HG02642 (cell line): Measurements from ENCODE around the gene KIF2C.
"Not testable (repeated sequence)": the region's sequence is repeated elsewhere in the genome, so short reads cannot be mapped to it uniquely, and the experiment has no call there.

Experiments used
- ATAC-seq: cut with Tn5 transposase; IDR thresholded peaks from one replicate; pipeline ENCODE4 v1.9.1; 2021; ENCODE audit warnings: mild to moderate bottlenecking; ENCODE audit not compliant: unreplicated experiment, poor library complexity

KIF2C gene

GRCh38 chr1:44766421-44766820 lies 26.8 kb downstream of the KIF2C start:
- not testable (repeated sequence) for ATAC-seq

GRCh38 chr1:44775078-44775929 lies 35.7 kb downstream of the KIF2C start, which contains the start of gene RPS8:
TSS of gene RPS8 (plus strand) at chr1:44775540. CDS start at chr1:44775597, 57 bp downstream.
- peak; percentile 88 for ATAC-seq

DNA sequence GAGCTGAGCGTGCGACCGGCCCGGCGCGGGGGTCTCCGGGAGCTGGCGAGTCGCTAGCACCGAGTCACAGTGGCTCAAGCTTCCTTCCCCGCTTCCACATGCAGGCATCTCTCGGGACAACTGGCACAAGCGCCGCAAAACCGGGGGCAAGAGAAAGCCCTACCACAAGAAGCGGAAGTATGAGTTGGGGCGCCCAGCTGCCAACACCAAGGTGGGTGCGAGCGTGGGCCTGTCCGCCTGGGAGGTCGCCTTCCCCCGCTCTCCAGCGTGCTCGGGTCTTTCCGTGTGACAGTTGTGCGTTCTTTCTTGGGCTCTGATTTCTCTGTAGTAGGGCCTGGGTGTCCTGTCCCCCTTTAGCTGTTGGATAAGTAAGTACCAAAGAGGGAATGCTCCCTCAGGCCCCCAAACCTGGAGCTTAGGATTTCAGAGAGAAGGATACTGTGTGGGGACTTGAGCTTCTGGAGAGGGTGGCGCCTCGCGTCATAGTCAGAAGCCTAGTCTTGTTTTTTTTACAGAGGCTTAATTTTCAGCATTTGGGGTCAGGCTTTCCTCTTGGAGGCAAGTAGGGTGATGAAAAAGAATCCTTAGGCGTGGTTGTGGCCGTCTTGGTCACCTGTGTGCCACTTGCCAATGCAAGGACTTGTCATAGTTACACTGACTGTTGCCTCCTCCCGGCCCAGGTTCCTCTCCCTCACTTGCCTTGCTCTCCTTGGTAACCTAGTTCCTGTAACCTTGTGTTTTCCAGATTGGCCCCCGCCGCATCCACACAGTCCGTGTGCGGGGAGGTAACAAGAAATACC lies 36.5 kb downstream of the KIF2C start:
- ATAC-seq: peak; percentile 26

DNA sequence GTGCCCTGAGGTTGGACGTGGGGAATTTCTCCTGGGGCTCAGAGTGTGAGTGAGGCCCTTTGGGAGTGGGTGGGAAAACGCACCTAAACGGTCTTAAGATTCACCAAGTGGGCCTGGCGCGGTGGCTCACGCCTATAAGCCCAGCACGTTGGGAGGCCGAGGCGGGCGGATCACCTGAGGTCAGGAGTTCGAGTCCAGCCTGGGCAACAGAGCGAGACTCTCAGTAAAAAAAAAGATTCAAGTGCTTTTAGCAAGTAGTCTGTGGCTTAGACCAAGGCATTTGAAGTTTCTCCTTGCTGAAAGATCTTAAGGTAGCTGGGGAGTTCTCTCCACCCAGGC lies 37.1 kb downstream of the KIF2C start:
- no peak for ATAC-seq

DNA sequence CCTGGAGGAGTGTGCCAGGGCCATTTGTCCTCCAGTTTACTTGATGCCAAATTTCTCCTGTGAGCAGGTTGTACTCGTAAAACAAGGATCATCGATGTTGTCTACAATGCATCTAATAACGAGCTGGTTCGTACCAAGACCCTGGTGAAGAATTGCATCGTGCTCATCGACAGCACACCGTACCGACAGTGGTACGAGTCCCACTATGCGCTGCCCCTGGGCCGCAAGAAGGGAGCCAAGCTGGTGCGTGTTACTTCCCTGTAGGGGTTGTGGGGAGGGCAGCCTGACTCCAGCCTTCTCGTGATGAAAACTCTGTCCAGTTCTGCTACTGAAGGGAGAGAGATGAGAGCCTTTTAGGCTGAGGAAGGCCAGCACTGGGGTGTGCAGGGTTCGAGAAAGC lies 37.9 kb downstream of the KIF2C start:
- no peak for ATAC-seq

DNA sequence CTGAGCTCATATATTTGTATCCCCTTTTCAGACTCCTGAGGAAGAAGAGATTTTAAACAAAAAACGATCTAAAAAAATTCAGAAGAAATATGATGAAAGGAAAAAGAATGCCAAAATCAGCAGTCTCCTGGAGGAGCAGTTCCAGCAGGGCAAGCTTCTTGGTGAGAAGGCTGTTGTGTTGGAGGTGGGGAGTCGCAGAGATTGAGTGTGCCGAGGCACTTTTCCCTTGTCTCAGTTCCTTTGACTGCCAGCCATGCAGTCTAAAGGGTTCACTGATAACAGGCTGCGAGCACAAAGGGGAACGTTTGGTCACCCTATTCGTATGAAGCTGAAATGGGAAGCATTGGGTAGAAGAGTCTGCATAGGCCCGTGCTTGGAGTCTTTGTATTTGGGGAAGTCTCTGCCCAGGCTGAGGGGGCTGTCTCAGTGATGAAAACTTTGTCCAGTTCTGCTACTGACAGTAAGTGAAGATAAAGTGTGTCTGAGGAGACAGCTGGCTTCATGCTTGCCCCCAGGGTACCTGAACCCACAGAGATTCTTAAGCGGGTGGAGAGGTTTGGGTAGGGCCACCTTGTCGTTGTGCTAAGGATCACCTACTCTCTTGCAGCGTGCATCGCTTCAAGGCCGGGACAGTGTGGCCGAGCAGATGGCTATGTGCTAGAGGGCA lies 38.5 kb downstream of the KIF2C start:
- ATAC-seq: no peak

DNA sequence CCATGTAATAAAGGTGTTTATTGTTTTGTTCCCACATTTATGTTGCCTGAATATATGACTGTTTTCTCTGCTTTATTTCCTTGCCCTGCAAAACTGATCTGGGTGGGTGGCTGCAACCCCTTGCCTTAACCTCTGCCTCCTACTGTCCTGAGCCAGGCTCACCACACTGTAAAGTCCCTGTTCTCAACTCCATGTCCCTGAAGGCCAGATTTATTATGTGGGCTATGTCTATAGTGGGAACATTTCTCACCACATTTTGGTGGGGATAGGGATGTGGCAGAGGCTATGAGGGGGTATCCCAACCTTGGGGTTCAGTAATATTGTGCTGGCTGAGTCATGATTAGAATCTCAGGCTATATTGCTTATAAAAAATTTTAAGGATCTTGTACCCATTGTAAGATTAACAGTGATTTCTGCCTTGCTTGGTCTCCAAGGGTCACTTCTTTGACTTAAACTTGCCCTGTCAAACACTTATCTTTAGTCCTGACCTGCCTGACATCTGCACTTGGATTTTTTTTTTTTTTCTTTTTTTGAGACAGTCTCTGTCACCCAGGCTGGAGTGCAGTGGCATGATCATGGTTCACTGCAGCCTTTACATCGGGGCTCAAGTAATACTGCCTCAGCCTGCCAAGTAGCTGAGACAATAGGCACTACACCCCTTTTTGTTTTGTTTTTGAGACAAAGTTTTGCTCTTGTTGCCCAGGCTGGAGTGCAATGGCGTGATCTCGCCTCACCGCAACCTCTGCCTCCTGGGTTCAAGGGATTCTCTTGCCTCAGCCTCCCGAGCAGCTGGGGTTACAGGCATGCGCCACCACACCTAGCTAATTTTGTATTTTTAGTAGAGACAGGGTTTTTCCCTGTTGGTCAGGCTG lies 39.3 kb downstream of the KIF2C start:
- no peak for ATAC-seq

- ATAC-seq: no peak
These were observed 41.0 kb downstream of the KIF2C start for GRCh38 chr1:44780583-44781121.

GRCh38 chr1:44783697-44784093 lies 44.1 kb downstream of the KIF2C start:
- no peak for ATAC-seq

DNA sequence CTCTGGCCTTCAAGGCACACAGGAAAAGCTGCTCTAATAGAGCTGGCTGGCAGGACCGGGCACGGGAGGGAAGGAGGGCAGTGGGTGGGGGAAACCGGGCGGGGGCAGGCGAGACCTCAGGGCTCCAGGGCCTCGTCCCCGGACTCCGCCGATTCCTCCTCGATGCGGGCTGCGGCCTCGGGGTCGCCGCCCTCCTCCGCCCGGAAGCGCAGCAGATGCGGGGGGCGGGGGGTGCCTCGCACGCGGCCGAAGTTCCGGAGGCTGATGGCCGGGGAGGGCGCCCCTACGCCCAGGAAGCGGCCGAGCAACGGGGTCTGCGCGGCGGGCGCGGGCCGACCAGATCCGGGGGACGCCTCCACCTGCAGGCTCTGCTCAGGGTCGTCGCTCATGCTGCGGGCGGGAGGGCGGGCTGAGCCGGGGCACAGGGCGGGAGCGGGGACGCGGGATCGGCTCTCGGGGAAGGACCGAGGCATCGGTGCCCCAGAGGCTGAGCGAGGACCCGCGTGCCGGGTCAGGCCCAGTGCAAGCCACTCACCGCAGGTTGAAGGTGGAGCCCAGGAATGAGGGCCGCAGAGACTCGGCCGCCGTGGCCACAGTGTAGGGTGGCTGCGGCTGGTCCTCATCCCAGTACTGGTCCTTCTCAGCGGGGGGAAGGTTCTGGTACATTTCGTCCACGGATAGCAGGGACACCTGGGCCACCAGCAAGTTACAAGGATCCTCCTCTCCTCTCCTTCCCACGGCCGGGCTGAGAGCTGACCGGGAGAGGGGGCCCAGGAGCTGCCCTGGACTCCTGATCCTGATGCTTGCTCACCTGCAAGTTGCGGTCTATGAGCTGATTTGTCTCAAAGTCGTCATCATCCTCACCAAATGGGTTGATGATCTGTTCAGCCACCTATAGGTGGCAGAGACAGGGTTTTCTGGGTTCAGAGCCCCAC lies 44.7 kb downstream of the KIF2C start:
- peak; percentile 27 for ATAC-seq

DNA sequence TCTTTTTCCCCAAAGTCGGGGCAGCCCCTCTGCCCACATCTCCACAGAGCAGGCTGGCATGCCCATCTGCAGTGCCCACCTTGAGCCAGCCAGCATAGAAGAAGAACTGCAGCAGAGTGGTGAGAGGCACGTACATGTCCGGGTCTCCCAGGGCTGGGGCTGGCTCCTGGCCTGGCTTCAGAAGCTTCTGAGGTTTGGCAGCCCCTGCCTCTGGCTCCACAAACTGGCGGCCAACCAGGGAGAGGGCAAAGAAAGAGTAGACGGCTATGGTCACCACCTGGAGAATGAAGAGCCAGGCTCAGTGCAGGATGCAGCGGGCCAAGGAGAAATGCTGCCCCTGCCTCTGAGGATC lies 45.4 kb downstream of the KIF2C start:
- no peak for ATAC-seq

DNA sequence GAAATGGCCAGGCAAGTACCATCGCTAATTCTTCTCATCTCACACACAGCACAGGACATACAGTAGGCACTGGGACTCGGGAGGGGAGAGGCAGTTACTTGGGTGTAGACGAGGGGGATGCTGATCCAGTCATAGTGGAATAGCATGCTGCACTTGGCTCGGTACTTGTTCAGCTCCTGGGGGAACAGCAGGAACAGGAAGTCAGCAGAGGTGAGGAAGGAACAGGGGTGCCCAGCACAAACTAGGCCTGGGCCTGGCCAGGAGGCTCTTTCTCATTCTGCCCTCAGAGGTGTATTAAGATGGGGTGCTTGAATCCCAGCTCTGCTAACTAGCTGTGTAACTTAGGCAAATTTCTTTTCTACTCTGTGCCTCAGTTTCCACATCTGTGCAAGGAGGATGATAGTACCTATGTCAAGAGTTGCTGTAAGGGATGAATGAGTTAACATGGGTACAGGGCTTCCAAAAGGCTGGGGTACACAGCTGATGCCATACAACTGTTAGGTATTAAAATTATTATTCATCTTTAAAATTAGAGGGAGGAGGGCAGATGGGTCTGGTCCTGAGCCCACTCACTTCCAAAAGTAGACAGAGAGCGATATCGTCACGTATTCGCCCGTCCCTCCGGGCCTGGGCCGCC lies 46.0 kb downstream of the KIF2C start:
- ATAC-seq: no peak

GRCh38 chr1:44786138-44786840 lies 46.7 kb downstream of the KIF2C start:
- no peak for ATAC-seq

GRCh38 chr1:44786841-44787426 lies 47.3 kb downstream of the KIF2C start:
- no peak for ATAC-seq

DNA sequence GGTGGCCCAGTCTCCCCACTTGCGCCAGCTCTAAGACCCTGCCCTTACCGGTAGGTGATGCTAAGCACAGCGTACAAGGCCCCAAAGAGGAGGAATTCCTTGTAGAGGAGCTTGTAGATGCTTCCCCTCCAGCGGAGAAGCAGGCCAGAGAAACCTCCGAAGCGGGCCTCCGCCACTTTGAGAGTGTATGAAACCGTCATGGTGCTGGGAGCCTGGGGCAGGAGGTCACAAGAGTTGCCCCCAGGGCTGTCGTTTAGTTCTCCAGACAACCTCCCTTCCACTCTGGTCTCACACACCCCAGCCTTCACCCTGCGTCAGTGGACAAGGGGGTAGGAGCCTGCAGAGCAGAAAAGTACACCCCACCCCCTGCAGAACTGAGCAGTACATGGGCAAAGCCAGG lies 47.9 kb downstream of the KIF2C start:
- no peak for ATAC-seq

DNA sequence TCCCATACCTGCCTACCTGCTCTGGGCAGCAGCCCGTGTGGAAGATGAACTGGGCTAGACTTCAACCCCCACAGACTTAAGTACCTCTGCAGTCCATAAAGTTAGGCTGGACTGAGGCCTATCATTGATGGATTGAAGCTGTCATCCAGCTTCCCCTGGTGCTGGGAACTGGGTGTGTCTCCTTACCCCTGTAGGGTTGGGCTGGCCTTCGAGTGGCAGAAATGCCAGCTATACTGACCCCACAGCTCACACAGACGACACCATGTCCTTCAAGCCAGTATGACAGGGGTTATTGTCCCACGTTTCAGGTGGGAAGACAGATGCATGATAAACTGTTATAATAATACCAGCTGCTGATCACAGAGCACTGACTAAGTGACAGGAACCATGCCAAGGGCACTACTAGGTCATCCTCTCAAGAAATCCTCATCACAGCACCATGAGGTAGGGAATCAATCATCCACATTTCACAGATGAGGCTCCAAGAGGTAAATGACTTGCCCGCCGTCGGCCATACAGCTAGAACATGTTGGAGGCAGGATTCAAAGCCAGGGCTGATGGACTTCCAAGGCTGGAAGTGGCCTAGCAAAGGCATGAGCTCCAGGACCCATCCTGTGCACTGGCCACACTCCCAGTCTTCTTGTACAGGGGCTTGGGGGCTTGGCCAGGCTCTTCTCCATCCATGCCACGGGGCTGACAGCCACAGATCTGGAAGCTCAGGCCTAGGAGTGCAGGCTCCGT lies 48.7 kb downstream of the KIF2C start, which contains the start of gene BEST4:
Gene BEST4 (minus strand): TSS at position 51 of the 741 bp plus-strand sequence. CDS start 465 bp downstream, outside the sequence.
- no peak for ATAC-seq
